ENCODE data around the gene ELFN1. TPM values are rescaled to one million over a fixed set of nuclear protein-coding genes. Genes with fewer than 3 reads are reported as not detected.

ELFN1 gene
- total RNA-seq, 4 donors from 2014 or later, result 0.38 to 3.3 (median 0.48) TPM

DNA sequence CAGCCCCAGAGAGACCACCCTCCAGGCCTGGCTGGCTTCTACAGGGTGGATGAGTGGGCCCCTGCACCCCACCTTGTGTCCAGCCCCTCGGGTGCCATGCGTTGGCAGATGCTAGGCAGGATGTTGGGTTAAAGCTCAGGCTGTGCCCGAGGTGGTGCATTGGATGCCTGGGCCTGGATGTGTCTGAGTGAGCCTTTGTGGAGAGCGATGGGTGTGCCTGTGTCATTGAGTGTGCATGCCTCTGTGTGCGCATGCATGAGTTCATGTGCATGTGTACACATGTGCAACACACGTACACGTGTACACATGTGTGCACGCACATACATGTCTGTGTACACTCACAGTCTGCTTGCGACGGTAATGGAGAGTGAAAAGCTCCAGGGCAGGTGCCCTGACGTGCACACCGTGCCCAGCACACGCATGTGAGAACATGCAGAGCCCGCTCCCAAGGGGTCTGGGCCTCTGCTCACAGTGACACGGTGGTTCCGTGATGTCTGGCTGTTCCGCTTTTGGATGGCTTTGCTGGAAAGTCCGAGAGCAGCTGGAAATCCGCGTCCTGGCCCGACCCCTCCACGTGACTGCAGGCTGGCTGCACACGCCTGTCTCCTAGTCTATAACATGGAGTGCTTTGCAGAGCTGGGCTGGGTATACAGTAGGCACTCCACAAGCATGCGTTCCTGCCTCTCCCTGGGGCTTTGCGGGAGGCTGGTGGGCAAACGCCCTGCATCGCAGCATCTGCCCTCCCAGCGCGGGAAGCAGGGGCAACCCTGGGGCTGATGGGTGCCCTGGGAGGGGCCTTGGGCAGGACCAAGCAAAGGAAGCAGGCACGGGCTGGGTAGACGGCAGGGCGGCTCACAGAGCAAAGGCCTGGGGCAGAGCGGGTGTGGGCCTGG lies 36.9 kb downstream of the ELFN1 start:
- Histone ChIP-seq H3K4me1 (no peaks in the 10 kb centered on the region), H3K9me3 (peaks cover 0 to 15% (median 9%) of the 10 kb centered on the region in 3 donors), H3K27me3 (peaks cover 0 to 32% (median 0%) of the 10 kb centered on the region in 4 donors), H3K4me3 (no peak overlapping the region), H3K27ac (no peak overlapping the region), H3K36me3 (no peaks in the 10 kb centered on the region)
- intact Hi-C loops (cut with DNase I), result no loop called here
- DNase-seq, result no peak
- WGBS, 2 donors, result 50 to 55% methylated on average over 10 to 11 of the region's 33 CpGs
- no peak for TF ChIP-seq POLR2A (IDR thresholded peaks at IDR 0.05)
- TF ChIP-seq CTCF (IDR thresholded peaks at IDR 0.05), result no peak

- intact Hi-C loops (cut with DNase I), result no loop called here
Measured at GRCh38 chr7:1707756-1708595, 37.9 kb downstream of the ELFN1 start.

DNA sequence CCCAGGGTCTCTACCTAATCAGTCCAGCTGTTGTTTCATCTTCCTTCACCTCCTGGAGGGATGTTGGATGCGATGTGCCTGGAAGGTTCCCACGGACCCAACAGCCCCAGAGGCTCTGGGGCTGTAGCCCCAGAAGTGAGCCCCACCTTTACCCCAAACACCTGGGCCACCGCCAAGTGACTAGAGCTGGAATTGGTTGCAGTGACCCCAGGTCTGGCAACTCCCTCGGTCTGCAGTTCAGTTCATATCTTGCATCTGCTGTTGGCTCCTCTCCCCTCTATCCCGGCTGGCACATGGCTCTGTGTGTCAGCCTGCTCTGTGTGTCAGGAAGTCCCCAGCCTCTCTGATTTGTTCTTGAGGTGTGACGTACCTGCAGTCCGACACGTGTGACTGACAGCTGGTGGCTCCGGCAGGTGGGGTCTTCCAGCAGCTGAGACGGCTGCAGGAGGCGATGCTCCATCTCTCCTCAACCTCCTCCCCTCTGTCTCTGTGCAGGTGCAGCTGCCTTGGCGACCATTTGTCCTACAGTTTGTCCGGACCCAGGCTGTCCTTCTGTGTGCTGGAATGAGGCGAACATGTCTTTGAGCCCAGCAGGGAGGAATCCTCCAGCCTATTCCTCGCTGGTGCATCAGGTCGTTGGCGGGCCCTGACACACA lies 38.6 kb downstream of the ELFN1 start:
- H3K27ac ChIP-seq, result no peak overlapping the region
- H3K36me3 ChIP-seq, result no peaks in the 10 kb centered on the region
- H3K4me1 ChIP-seq, result no peaks in the 10 kb centered on the region
- H3K9me3 ChIP-seq, result peaks cover 0 to 9% (median 9%) of the 10 kb centered on the region in 3 donors
- no peak overlapping the region for H3K4me3 ChIP-seq
- 92 to 97% methylated on average over 4 to 9 of the region's 17 CpGs for WGBS, 2 donors
- peaks cover 0 to 28% (median 0%) of the 10 kb centered on the region in 4 donors for H3K27me3 ChIP-seq
- DNase-seq, result no peak
- TF ChIP-seq CTCF (IDR thresholded peaks at IDR 0.05) (no peak), POLR2A (IDR thresholded peaks at IDR 0.05) (no peak)
- intact Hi-C loops (cut with DNase I), result no loop called here

More at GRCh38 chr7:1707756-1708595, 37.9 kb downstream of the ELFN1 start:
- WGBS, 2 donors, result 61 to 82% methylated on average over 6 to 11 of the region's 17 CpGs
- Histone ChIP-seq H3K4me3 (no peak overlapping the region), H3K36me3 (no peaks in the 10 kb centered on the region), H3K9me3 (peaks cover 0 to 11% (median 9%) of the 10 kb centered on the region in 3 donors), H3K27ac (no peak overlapping the region), H3K4me1 (no peaks in the 10 kb centered on the region), H3K27me3 (peaks cover 0 to 32% (median 0%) of the 10 kb centered on the region in 4 donors)
- TF ChIP-seq CTCF (IDR thresholded peaks at IDR 0.05) (peak in 1 of 6 experiments; percentile 15), POLR2A (IDR thresholded peaks at IDR 0.05) (no peak)
- no peak for DNase-seq

DNA sequence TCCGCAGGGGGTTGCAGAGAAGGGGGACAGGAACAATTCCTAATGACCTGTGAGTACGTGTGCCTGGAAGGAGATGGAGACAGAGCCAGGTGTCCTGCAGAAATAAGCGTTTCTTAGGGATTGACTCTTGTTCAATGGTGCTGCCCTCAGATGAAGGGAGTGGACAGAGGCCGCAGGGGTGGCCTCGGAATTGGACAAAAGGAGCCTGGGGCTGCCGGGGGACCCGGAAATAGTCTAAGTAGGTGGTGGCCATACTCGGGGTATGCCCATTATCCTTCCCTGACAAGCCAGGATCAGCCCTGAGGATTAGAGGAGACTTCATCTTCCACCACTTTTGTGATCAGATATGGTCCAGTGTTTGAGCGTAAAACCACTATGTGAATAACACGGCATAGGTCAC lies 39.2 kb downstream of the ELFN1 start:
- WGBS, 2 donors, result 95 to 100% methylated on average over 3 to 4 of the region's 10 CpGs
- H3K9me3 ChIP-seq, result peaks cover 0 to 9% (median 9%) of the 10 kb centered on the region in 3 donors
- no peaks in the 10 kb centered on the region for H3K4me1 ChIP-seq
- no peak for DNase-seq
- H3K36me3 ChIP-seq, result no peaks in the 10 kb centered on the region
- TF ChIP-seq CTCF (IDR thresholded peaks at IDR 0.05), result no peak
- TF ChIP-seq POLR2A (IDR thresholded peaks at IDR 0.05), result no peak
- intact Hi-C loops (cut with DNase I), result no loop called here
- H3K27ac ChIP-seq, result no peak overlapping the region
- H3K27me3 ChIP-seq, result peaks cover 0 to 23% (median 0%) of the 10 kb centered on the region in 4 donors
- H3K4me3 ChIP-seq, result no peak overlapping the region

All from esophagus squamous epithelium (tissue), 5 donors.